Activated naive CD4-positive, alpha-beta T cell (primary cell): ENCODE data around the gene SLC24A5.
A peak's percentile ranks its signal among the peaks of the same experiment; 100 is the strongest.

Experiments used
- DNase-seq, 4 experiments: peaks; one replicate each; lab custom pipeline; 2025; lab: John Stamatoyannopoulos, UW

The SLC24A5 gene

DNA sequence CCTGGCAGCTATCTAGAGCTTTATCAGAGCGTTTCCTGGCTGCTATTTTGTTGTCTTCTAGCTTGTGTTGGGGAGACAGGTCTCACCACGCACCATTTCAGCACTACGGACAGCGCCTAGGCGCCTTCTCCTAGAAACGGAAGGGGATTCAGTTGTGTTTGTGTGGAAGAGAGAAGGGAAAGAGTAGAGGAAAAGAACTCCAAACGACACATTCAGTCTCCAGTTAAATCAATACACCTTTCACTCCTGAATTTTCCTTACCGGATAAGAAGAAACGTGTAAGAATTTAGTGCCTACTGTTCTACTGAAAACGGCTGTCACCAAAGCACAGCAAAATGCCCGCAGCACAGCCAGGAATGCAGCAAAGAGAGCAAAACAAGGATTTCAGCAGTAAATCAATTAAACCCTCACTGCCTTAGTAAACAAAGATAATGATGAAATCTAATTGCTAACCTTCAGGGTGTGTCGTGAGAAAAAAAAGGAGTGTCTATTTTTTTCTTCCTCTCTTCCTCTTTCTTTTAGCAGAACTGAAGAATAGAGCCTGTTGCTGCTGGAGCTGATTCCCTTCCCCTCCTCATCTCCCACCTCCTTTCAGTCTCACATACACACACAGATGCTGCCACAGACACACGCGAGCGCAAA is 70.3 kb downstream of the SLC24A5 start:
- DNase-seq = peak in 2 of 4 experiments; percentile 1

DNA sequence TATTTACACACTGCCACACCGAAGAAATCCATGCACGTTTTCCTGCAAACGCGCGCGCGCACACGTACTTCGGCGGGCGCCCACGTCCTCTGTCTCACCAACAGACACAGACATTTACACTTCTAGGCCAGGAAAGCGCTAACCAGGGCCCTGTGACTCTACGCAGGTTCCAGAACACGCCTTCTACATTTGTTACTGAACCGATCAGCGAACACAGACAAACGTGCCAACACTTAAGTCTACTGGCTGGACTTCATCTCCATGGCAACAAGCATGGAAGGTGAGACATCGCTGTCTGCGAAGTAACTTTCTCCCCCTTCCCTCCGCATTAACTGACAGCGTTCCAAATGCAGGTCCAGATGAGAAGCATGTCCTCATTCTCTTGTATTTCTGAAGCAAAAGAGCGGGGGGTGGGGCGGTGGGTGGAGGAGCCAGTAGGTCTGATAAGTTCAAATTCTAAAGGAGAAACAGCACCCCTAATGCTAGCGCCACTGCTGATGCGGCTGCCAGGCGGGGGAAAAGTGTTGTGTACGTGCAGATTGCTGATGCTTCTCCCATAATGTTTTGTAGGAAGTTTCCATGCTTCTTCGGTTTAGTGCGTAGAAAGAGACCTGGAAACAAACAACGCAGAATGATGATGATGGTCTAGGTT is 70.9 kb downstream of the SLC24A5 start, which contains the start of gene CTXN2:
Gene CTXN2 (plus strand): TSS at position 92 of the 652 bp plus-strand sequence. CDS start 9,636 bp downstream, outside the sequence.
- DNase-seq = no peak
